ENCODE measurements around the gene CASK.

CASK gene

GRCh38 chrX:41758401-41758800 lies 165.0 kb downstream of the CASK start:
- H2BK5ac ChIP-seq (ENCODE audit: low read depth, low read length, poor library complexity) = no peak overlapping the region
- DNase-seq = no peak
- H3K4me2 ChIP-seq (ENCODE audit: low read length) = no peak overlapping the region
- no peaks in the 10 kb centered on the region for H3K79me1 ChIP-seq (ENCODE audit: low read length)
- no peaks in the 10 kb centered on the region for H3K9me3 ChIP-seq (ENCODE audit: insufficient read depth, low read depth, low read length)
- H3K79me2 ChIP-seq (ENCODE audit: control insufficient read depth, insufficient read depth, low read length, poor library complexity) = no peaks in the 10 kb centered on the region
- no peak overlapping the region for H3K27ac ChIP-seq (ENCODE audit: low read depth, low read length)
- H3K36me3 ChIP-seq (ENCODE audit: control insufficient read depth in 1 of 2, insufficient read depth in 2 of 2, low read length in 2 of 2) = no peaks in the 10 kb centered on the region
- H3K9ac ChIP-seq (ENCODE audit: low read length) = no peak overlapping the region
- no peak overlapping the region for H3K4ac ChIP-seq (ENCODE audit: low read depth, low read length)
- no peak overlapping the region for H2BK120ac ChIP-seq (ENCODE audit: insufficient read depth, low read length, poor library complexity)
- no peaks in the 10 kb centered on the region for H3K27me3 ChIP-seq (ENCODE audit: insufficient read depth, low read length)
- H2AFZ ChIP-seq (ENCODE audit: insufficient read depth, low read length, poor library complexity) = no peak overlapping the region
- H4K12ac ChIP-seq (ENCODE audit: low read depth, low read length) = no peak overlapping the region
- no peak overlapping the region for H2AK5ac ChIP-seq (ENCODE audit: low read length)
- H3K23ac ChIP-seq (ENCODE audit: low read length) = no peak overlapping the region
- H2BK12ac ChIP-seq (ENCODE audit: low read length) = no peak overlapping the region
- no CpG with 5 or more reads among the region's 2 CpGs for WGBS (ENCODE audit: extremely low coverage, insufficient coverage, insufficient read length)
- H3K18ac ChIP-seq (ENCODE audit: low read length) = no peak overlapping the region
- no peak overlapping the region for H3K14ac ChIP-seq (ENCODE audit: low read length)
- no peak overlapping the region for H4K91ac ChIP-seq (ENCODE audit: low read depth, low read length)
- no peak overlapping the region for H4K8ac ChIP-seq (ENCODE audit: low read depth, low read length)
- H3K4me3 ChIP-seq (ENCODE audit: low read depth, low read length) = no peak overlapping the region
- no peaks in the 10 kb centered on the region for H3K4me1 ChIP-seq (ENCODE audit: control insufficient read depth in 1 of 2, insufficient read depth in 2 of 2, low read length in 2 of 2)

DNA sequence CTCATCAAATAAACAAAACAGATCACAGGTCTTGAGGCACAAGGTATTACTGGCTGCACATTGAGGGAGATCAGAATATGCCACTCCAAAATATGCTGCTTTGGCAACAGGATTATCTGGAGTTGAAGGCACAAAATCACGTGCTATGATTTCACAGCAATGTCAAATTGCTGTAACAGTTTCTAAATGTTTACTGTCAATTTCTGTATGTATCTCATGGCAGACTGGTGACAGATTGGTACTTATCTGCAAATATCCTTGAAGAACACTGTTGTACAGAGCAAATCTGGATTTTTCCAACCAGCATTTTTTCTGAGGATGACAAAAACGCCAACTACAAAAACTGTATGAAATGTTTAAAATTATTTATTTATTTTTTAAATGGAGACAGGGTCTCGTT lies 172.6 kb downstream of the CASK start:
- Histone ChIP-seq H3K4me2 (ENCODE audit: low read length) (no peak overlapping the region), H2BK12ac (ENCODE audit: low read length) (no peak overlapping the region), H3K27me3 (ENCODE audit: insufficient read depth, low read length) (no peaks in the 10 kb centered on the region), H4K8ac (ENCODE audit: low read depth, low read length) (no peak overlapping the region), H3K79me2 (ENCODE audit: control insufficient read depth, insufficient read depth, low read length, poor library complexity) (no peaks in the 10 kb centered on the region), H2BK120ac (ENCODE audit: insufficient read depth, low read length, poor library complexity) (no peak overlapping the region), H3K18ac (ENCODE audit: low read length) (no peak overlapping the region), H3K4me1 (ENCODE audit: control insufficient read depth in 1 of 2, insufficient read depth in 2 of 2, low read length in 2 of 2) (no peaks in the 10 kb centered on the region), H3K23ac (ENCODE audit: low read length) (no peak overlapping the region), H3K4me3 (ENCODE audit: low read depth, low read length) (no peak overlapping the region), H3K9me3 (ENCODE audit: insufficient read depth, low read depth, low read length) (no peaks in the 10 kb centered on the region), H3K14ac (ENCODE audit: low read length) (no peak overlapping the region), H3K4ac (ENCODE audit: low read depth, low read length) (no peak overlapping the region), H2AFZ (ENCODE audit: insufficient read depth, low read length, poor library complexity) (no peak overlapping the region), H3K9ac (ENCODE audit: low read length) (no peak overlapping the region), H3K79me1 (ENCODE audit: low read length) (no peaks in the 10 kb centered on the region), H4K91ac (ENCODE audit: low read depth, low read length) (no peak overlapping the region), H2AK5ac (ENCODE audit: low read length) (no peak overlapping the region), H2BK5ac (ENCODE audit: low read depth, low read length, poor library complexity) (no peak overlapping the region), H3K36me3 (ENCODE audit: control insufficient read depth in 1 of 2, insufficient read depth in 2 of 2, low read length in 2 of 2) (no peaks in the 10 kb centered on the region), H3K27ac (ENCODE audit: low read depth, low read length) (no peak overlapping the region), H4K12ac (ENCODE audit: low read depth, low read length) (no peak overlapping the region)
- DNase-seq = no peak
- WGBS (ENCODE audit: extremely low coverage, insufficient coverage, insufficient read length) = no CpG with 5 or more reads among the region's 3 CpGs

- Histone ChIP-seq H4K8ac (ENCODE audit: low read depth, low read length) (no peak overlapping the region), H3K4me3 (ENCODE audit: low read depth, low read length) (no peak overlapping the region), H2BK5ac (ENCODE audit: low read depth, low read length, poor library complexity) (no peak overlapping the region), H4K12ac (ENCODE audit: low read depth, low read length) (no peak overlapping the region), H2AFZ (ENCODE audit: insufficient read depth, low read length, poor library complexity) (no peak overlapping the region), H3K27me3 (ENCODE audit: insufficient read depth, low read length) (no peaks in the 10 kb centered on the region), H4K91ac (ENCODE audit: low read depth, low read length) (no peak overlapping the region), H3K79me2 (ENCODE audit: control insufficient read depth, insufficient read depth, low read length, poor library complexity) (no peaks in the 10 kb centered on the region), H3K9ac (ENCODE audit: low read length) (no peak overlapping the region), H2BK12ac (ENCODE audit: low read length) (no peak overlapping the region), H2AK5ac (ENCODE audit: low read length) (no peak overlapping the region), H3K4ac (ENCODE audit: low read depth, low read length) (no peak overlapping the region), H3K36me3 (ENCODE audit: control insufficient read depth in 1 of 2, insufficient read depth in 2 of 2, low read length in 2 of 2) (no peaks in the 10 kb centered on the region), H3K9me3 (ENCODE audit: insufficient read depth, low read depth, low read length) (no peaks in the 10 kb centered on the region), H2BK120ac (ENCODE audit: insufficient read depth, low read length, poor library complexity) (no peak overlapping the region), H3K18ac (ENCODE audit: low read length) (no peak overlapping the region), H3K23ac (ENCODE audit: low read length) (no peak overlapping the region), H3K14ac (ENCODE audit: low read length) (no peak overlapping the region), H3K4me1 (ENCODE audit: control insufficient read depth in 1 of 2, insufficient read depth in 2 of 2, low read length in 2 of 2) (no peaks in the 10 kb centered on the region), H3K79me1 (ENCODE audit: low read length) (no peaks in the 10 kb centered on the region), H3K27ac (ENCODE audit: low read depth, low read length) (no peak overlapping the region), H3K4me2 (ENCODE audit: low read length) (no peak overlapping the region)
- no CpG with 5 or more reads among the region's 1 CpG for WGBS (ENCODE audit: extremely low coverage, insufficient coverage, insufficient read length)
- DNase-seq = no peak
These were observed 183.5 kb downstream of the CASK start for GRCh38 chrX:41739871-41740270.

GRCh38 chrX:41737065-41737464 lies 186.3 kb downstream of the CASK start:
- Histone ChIP-seq H3K36me3 (ENCODE audit: control insufficient read depth in 1 of 2, insufficient read depth in 2 of 2, low read length in 2 of 2) (no peaks in the 10 kb centered on the region), H3K14ac (ENCODE audit: low read length) (no peak overlapping the region), H2BK12ac (ENCODE audit: low read length) (no peak overlapping the region), H3K4ac (ENCODE audit: low read depth, low read length) (no peak overlapping the region), H2AK5ac (ENCODE audit: low read length) (no peak overlapping the region), H4K8ac (ENCODE audit: low read depth, low read length) (no peak overlapping the region), H3K4me2 (ENCODE audit: low read length) (no peak overlapping the region), H4K12ac (ENCODE audit: low read depth, low read length) (no peak overlapping the region), H2BK120ac (ENCODE audit: insufficient read depth, low read length, poor library complexity) (no peak overlapping the region), H3K79me2 (ENCODE audit: control insufficient read depth, insufficient read depth, low read length, poor library complexity) (no peaks in the 10 kb centered on the region), H3K27me3 (ENCODE audit: insufficient read depth, low read length) (no peaks in the 10 kb centered on the region), H2AFZ (ENCODE audit: insufficient read depth, low read length, poor library complexity) (no peak overlapping the region), H3K18ac (ENCODE audit: low read length) (no peak overlapping the region), H3K79me1 (ENCODE audit: low read length) (no peaks in the 10 kb centered on the region), H3K27ac (ENCODE audit: low read depth, low read length) (no peak overlapping the region), H3K23ac (ENCODE audit: low read length) (no peak overlapping the region), H3K4me3 (ENCODE audit: low read depth, low read length) (no peak overlapping the region), H3K9ac (ENCODE audit: low read length) (no peak overlapping the region), H4K91ac (ENCODE audit: low read depth, low read length) (no peak overlapping the region), H3K4me1 (ENCODE audit: control insufficient read depth in 1 of 2, insufficient read depth in 2 of 2, low read length in 2 of 2) (no peaks in the 10 kb centered on the region), H2BK5ac (ENCODE audit: low read depth, low read length, poor library complexity) (no peak overlapping the region), H3K9me3 (ENCODE audit: insufficient read depth, low read depth, low read length) (no peaks in the 10 kb centered on the region)
- DNase-seq = peak in 1 of 2 donors; percentile 28
- no CpG with 5 or more reads among the region's 7 CpGs for WGBS (ENCODE audit: extremely low coverage, insufficient coverage, insufficient read length)
